ENCODE data around the gene MOGAT3. TPM values are rescaled to one million over a fixed set of nuclear protein-coding genes. Genes with fewer than 3 reads are reported as not detected.

MOGAT3 gene
- total and polyA plus RNA-seq, 8 donors: 1.7 to 2.3 TPM; not detected in 6

GRCh38 chr7:101216860-101217387, 16.1 kb upstream of the MOGAT3 start:
- TF ChIP-seq, protein P1, sequence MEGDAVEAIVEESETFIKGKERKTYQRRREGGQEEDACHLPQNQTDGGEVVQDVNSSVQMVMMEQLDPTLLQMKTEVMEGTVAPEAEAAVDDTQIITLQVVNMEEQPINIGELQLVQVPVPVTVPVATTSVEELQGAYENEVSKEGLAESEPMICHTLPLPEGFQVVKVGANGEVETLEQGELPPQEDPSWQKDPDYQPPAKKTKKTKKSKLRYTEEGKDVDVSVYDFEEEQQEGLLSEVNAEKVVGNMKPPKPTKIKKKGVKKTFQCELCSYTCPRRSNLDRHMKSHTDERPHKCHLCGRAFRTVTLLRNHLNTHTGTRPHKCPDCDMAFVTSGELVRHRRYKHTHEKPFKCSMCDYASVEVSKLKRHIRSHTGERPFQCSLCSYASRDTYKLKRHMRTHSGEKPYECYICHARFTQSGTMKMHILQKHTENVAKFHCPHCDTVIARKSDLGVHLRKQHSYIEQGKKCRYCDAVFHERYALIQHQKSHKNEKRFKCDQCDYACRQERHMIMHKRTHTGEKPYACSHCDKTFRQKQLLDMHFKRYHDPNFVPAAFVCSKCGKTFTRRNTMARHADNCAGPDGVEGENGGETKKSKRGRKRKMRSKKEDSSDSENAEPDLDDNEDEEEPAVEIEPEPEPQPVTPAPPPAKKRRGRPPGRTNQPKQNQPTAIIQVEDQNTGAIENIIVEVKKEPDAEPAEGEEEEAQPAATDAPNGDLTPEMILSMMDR (IDR thresholded peaks at IDR 0.05): no peak
- TF ChIP-seq EP300 (IDR thresholded peaks at IDR 0.05) (no peak), POLR2AphosphoS5 (IDR thresholded peaks at IDR 0.05) (no peak), POLR2A (IDR thresholded peaks at IDR 0.05) (no peak)
- intact Hi-C loops (cut with DNase I; ENCODE audit: low total_unique reads): no loop called here
- H3K9me3 ChIP-seq: no peaks in the 10 kb centered on the region
- 0 to 8% (median 1%) methylated on average over 16 to 34 of the region's 34 CpGs for WGBS, 5 donors
- H3K36me3 ChIP-seq: peaks cover 24 to 47% (median 44%) of the 10 kb centered on the region in 4 donors
- DNase-seq: peak in 1 of 2 donors; percentile 55
- peak overlapping the region; percentile 78 to 98 (median 82) for H3K4me3 ChIP-seq
- no peaks in the 10 kb centered on the region for H3K27me3 ChIP-seq
- peak overlapping the region; percentile 92 to 96 (median 94) for H3K27ac ChIP-seq
- peaks cover 29 to 56% (median 45%) of the 10 kb centered on the region in 4 donors for H3K4me1 ChIP-seq

DNA sequence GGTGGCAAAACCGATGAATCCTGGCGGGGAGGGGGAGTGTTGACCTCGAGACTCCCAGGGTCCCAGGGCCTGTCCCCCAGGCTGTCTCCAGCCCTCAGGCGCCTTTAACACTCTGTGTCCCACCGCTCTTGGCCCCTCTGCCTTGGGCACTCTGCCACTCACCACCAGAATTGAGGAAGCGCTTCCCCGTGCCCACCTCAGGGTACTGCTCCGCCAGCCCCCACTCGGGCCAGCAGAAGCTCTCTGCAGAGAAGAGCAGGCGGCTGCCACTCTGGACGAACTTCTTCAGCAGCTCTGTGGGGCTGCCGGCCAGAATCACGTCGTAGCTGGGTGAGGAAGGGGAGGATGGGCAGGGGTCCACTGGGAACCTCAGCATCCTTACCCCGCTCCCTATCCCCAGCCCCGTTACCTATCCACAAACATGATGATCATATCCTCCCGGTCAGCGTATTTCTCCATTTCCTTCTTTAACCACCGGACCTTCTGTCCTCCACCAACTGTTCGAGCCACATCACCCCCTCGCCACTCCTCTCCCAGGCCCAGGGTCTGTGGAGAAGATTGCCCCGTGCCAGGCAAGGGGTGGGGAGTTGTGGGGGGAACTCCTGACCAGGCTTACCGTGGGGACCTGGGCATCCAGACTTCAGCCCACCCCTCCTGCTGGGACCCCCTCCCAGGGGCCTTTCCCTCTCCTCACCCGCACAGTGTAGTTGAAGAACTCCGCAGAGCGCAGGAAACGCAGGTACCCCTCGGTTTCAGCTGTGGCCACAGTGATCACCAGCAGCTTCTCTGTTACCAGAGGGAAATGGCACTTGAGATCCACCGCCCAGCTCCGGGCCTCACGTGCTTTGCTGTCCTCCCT, 15.4 kb upstream of the MOGAT3 start:
- Histone ChIP-seq H3K4me3 (peak overlapping the region; percentile 78 to 98 (median 82)), H3K27ac (peak overlapping the region in 4 of 5 donors; percentile 92 to 96 (median 93)), H3K4me1 (peaks cover 29 to 53% (median 42%) of the 10 kb centered on the region in 4 donors), H3K36me3 (peaks cover 31 to 48% (median 46%) of the 10 kb centered on the region in 4 donors), H3K27me3 (no peaks in the 10 kb centered on the region), H3K9me3 (no peaks in the 10 kb centered on the region)
- WGBS, 5 donors: 62 to 69% (median 65%) methylated on average over 30 to 31 of the region's 31 CpGs
- intact Hi-C loops (cut with DNase I; ENCODE audit: low total_unique reads): no loop called here
- TF ChIP-seq POLR2AphosphoS5 (IDR thresholded peaks at IDR 0.05) (no peak), EP300 (IDR thresholded peaks at IDR 0.05) (no peak), POLR2A (IDR thresholded peaks at IDR 0.05) (no peak)
- TF ChIP-seq, protein P1 (IDR thresholded peaks at IDR 0.05): no peak
- no peak for DNase-seq

- intact Hi-C loops (cut with DNase I; ENCODE audit: low total_unique reads): no loop called here
Measured at GRCh38 chr7:101212014-101212413, 11.2 kb upstream of the MOGAT3 start.

DNA sequence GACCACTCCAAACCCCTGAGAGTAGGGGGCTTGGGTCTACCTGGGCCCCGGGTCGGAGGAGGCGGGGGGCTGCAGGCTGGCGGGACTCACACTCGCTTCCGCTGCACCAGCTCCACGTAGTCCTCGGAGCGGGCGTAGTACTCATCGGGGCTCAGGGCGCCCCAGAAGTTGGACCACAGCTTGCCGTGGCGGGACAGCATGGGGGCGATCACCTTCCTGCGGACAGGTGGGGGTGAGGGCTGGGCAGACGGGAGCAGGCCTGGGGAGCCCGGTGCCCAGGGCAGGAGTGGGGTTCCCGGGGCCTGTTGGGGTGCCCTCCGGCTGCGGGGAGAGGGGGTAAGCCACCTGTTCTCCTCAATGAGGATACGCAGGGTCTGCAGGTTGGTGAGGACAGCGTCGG, 10.7 kb upstream of the MOGAT3 start:
- no peak for TF ChIP-seq EP300 (IDR thresholded peaks at IDR 0.05)
- TF ChIP-seq POLR2A (IDR thresholded peaks at IDR 0.05): no peak
- TF ChIP-seq POLR2AphosphoS5 (IDR thresholded peaks at IDR 0.05): no peak
- TF ChIP-seq, protein P1 (IDR thresholded peaks at IDR 0.05): no peak
- WGBS, 5 donors: 94 to 98% (median 98%) methylated on average over 3 to 24 of the region's 24 CpGs
- no peaks in the 10 kb centered on the region for H3K27me3 ChIP-seq
- intact Hi-C loops (cut with DNase I; ENCODE audit: low total_unique reads): no loop called here
- H3K36me3 ChIP-seq: peaks cover 59 to 95% (median 94%) of the 10 kb centered on the region in 4 donors
- DNase-seq: no peak
- H3K9me3 ChIP-seq: no peaks in the 10 kb centered on the region
- H3K27ac ChIP-seq: no peak overlapping the region
- H3K4me3 ChIP-seq: no peak overlapping the region
- peaks cover 6 to 18% (median 8%) of the 10 kb centered on the region in 4 donors for H3K4me1 ChIP-seq

More at GRCh38 chr7:101212014-101212413, 11.2 kb upstream of the MOGAT3 start:
- Histone ChIP-seq H3K4me1 (peaks cover 11 to 23% (median 12%) of the 10 kb centered on the region in 4 donors), H3K27ac (no peak overlapping the region), H3K9me3 (no peaks in the 10 kb centered on the region), H3K27me3 (no peaks in the 10 kb centered on the region), H3K4me3 (no peak overlapping the region), H3K36me3 (peaks cover 59 to 90% (median 88%) of the 10 kb centered on the region in 4 donors)
- no peak for DNase-seq
- TF ChIP-seq, protein P1 (IDR thresholded peaks at IDR 0.05): no peak
- TF ChIP-seq EP300 (IDR thresholded peaks at IDR 0.05) (no peak), POLR2A (IDR thresholded peaks at IDR 0.05) (no peak), POLR2AphosphoS5 (IDR thresholded peaks at IDR 0.05) (no peak)
- 81 to 98% (median 92%) methylated on average over 6 to 8 of the region's 8 CpGs for WGBS, 5 donors

Measured in stomach (tissue), 9 donors.